ENCODE data around the gene CGRRF1. TPM values are rescaled to one million over a fixed set of nuclear protein-coding genes. Genes with fewer than 3 reads are reported as not detected.

Gene CGRRF1, protein sequence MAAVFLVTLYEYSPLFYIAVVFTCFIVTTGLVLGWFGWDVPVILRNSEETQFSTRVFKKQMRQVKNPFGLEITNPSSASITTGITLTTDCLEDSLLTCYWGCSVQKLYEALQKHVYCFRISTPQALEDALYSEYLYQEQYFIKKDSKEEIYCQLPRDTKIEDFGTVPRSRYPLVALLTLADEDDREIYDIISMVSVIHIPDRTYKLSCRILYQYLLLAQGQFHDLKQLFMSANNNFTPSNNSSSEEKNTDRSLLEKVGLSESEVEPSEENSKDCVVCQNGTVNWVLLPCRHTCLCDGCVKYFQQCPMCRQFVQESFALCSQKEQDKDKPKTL
- 13.6 TPM for polyA plus RNA-seq (2013, experiment 1 of 2)
- 14.4 TPM for polyA plus RNA-seq (2013, experiment 2 of 2)

DNA sequence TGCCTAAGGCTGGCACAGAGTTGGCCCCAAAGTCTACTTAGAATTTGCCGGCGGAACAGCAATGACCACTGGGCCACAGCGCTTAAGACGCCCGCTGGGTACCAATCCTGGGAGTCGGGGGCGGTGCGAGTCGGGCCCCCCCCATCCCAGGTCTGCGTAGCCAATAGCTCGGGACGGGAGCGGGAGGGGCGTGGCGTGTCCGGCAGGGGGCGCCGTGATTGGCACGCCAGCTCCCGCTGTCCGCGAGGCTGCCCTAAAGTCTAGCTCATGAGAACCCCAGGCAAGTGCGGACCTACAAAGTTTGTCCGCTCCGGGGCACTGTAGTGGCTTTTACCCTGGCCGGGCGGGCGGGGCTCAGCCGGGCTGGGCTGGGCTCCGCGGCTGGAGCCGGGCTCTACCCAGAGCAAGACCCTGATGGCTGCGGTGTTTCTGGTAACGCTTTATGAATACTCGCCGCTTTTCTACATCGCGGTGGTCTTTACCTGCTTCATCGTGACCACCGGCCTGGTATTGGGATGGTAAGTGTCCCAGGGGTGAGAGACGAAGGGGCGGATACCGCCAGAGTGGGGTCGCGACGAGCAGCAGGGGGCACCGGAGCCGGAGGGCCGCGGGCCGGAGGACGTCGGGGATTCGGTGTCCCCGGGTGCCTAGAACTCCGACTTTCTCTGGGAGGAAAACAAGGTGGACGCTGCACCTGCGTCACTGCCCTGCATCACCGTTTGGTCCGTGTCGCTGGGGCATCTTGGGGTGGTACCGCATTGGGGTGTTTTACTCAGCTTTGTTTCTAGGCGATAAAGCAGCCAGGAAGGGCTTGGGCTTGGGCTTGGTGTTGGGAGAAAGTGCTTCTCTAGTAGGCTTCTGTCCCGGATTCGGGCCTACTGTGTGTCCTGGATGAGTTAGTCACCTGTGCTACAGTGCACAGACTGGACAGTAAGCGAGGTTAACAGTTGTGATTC, at the start of gene CGRRF1:
Gene CGRRF1, plus strand, starts transcription at position 361 of the 956 bp plus-strand sequence. Its CDS starts 54 bp downstream, at position 415.
- Histone ChIP-seq H3K23ac (ENCODE audit: low read length in 2 of 2) (no peak within 1 kb of the TSS), H2BK12ac (ENCODE audit: low read length in 2 of 2) (no peak within 1 kb of the TSS), H4K91ac (ENCODE audit: low read length) (no peak within 1 kb of the TSS), H3K4me2 (ENCODE audit: low read length, poor library complexity, severe bottlenecking) (peak within 1 kb of the TSS; percentile 82), H3K27ac (ENCODE audit: low read length, poor library complexity, severe bottlenecking) (peak within 1 kb of the TSS; percentile 39), H3K36me3 (ENCODE audit: control insufficient read depth in 1 of 2, insufficient read depth in 2 of 2, low read depth in 1 of 2, low read length in 2 of 2) (peaks cover 0 to 21% of the 10 kb centered on the region in 2 experiments), H3K9me3 (ENCODE audit: control insufficient read depth, low read length) (no peaks in the 10 kb centered on the region), H3K27me3 (ENCODE audit: control insufficient read depth in 1 of 2, insufficient read depth in 1 of 2, low read length in 2 of 2) (no peaks in the 10 kb centered on the region), H2BK5ac (ENCODE audit: low read depth, low read length, poor library complexity, severe bottlenecking) (no peak within 1 kb of the TSS), H3K79me1 (replicated peaks; ENCODE audit: low read length, poor library complexity, severe bottlenecking) (peaks cover 12% of the 10 kb centered on the region), H3K4me3 (ENCODE audit: insufficient read depth in 1 of 2, low read depth in 1 of 2, low read length in 2 of 2) (peak within 1 kb of the TSS; percentile 82 to 95), H2BK120ac (ENCODE audit: low read depth, low read length) (no peak within 1 kb of the TSS), H2BK15ac (ENCODE audit: low read depth, poor library complexity, severe bottlenecking) (no peak within 1 kb of the TSS), H3K9ac (ENCODE audit: low read length) (peak within 1 kb of the TSS; percentile 96), H2AK5ac (ENCODE audit: low read length, severe bottlenecking) (no peak within 1 kb of the TSS), H4K8ac (ENCODE audit: low read length) (peak within 1 kb of the TSS; percentile 67), H2AFZ (ENCODE audit: low read depth, low read length) (peak within 1 kb of the TSS; percentile 60), H3K18ac (ENCODE audit: low read depth in 1 of 2, low read length in 2 of 2) (peak within 1 kb of the TSS; percentile 9 to 63), H3K14ac (ENCODE audit: low read length in 2 of 2) (peak within 1 kb of the TSS in 1 of 2 experiments; percentile 86), H3K4me1 (ENCODE audit: control insufficient read depth, insufficient read depth, low read depth, low read length) (no peaks in the 10 kb centered on the region), H3K4ac (ENCODE audit: low read depth in 1 of 2, low read length in 2 of 2) (peak within 1 kb of the TSS in 1 of 2 experiments; percentile 9)
- under 1% methylated on average over 66 of the region's 66 CpGs for WGBS
- peak; percentile 99 for DNase-seq

DNA sequence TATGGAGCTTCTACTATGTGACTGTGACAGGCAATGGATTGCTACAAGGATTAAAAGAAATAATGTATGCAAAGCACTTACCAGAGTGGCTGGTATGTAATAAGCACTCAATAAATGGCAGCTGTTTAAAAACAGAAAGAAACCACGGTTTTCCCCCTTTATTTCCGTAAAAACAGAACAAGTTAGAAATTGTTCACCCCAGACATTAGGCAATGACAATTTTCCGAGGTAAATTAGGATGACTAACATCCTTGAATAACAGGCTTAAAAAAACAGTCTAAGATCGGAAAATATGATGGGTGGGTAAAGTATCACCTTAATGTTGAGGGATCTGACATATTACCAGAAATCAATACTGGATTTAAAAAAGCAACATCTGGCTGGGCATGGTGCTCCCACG, 47.7 kb upstream of the CGRRF1 start:
- Histone ChIP-seq H3K14ac (ENCODE audit: low read length in 2 of 2) (no peak overlapping the region), H3K4me3 (ENCODE audit: insufficient read depth in 1 of 2, low read depth in 1 of 2, low read length in 2 of 2) (no peak overlapping the region), H3K23ac (ENCODE audit: low read length in 2 of 2) (no peak overlapping the region), H3K4me1 (ENCODE audit: control insufficient read depth, insufficient read depth, low read depth, low read length) (peaks cover 2% of the 10 kb centered on the region), H3K79me1 (replicated peaks; ENCODE audit: low read length, poor library complexity, severe bottlenecking) (no peaks in the 10 kb centered on the region), H3K27ac (ENCODE audit: low read length, poor library complexity, severe bottlenecking) (no peak overlapping the region), H3K9me3 (ENCODE audit: control insufficient read depth, low read length) (peaks cover 4% of the 10 kb centered on the region), H4K91ac (ENCODE audit: low read length) (no peak overlapping the region), H2AK5ac (ENCODE audit: low read length, severe bottlenecking) (no peak overlapping the region), H2BK5ac (ENCODE audit: low read depth, low read length, poor library complexity, severe bottlenecking) (no peak overlapping the region), H2AFZ (ENCODE audit: low read depth, low read length) (no peak overlapping the region), H3K36me3 (ENCODE audit: control insufficient read depth in 1 of 2, insufficient read depth in 2 of 2, low read depth in 1 of 2, low read length in 2 of 2) (no peaks in the 10 kb centered on the region), H2BK15ac (ENCODE audit: low read depth, poor library complexity, severe bottlenecking) (no peak overlapping the region), H2BK120ac (ENCODE audit: low read depth, low read length) (no peak overlapping the region), H3K9ac (ENCODE audit: low read length) (no peak overlapping the region), H2BK12ac (ENCODE audit: low read length in 2 of 2) (no peak overlapping the region), H3K4me2 (ENCODE audit: low read length, poor library complexity, severe bottlenecking) (no peak overlapping the region), H3K4ac (ENCODE audit: low read depth in 1 of 2, low read length in 2 of 2) (no peak overlapping the region), H3K27me3 (ENCODE audit: control insufficient read depth in 1 of 2, insufficient read depth in 1 of 2, low read length in 2 of 2) (no peaks in the 10 kb centered on the region), H4K8ac (ENCODE audit: low read length) (no peak overlapping the region), H3K18ac (ENCODE audit: low read depth in 1 of 2, low read length in 2 of 2) (no peak overlapping the region)
- WGBS = 67% methylated on average over 4 of the region's 5 CpGs
- DNase-seq = no peak

DNA sequence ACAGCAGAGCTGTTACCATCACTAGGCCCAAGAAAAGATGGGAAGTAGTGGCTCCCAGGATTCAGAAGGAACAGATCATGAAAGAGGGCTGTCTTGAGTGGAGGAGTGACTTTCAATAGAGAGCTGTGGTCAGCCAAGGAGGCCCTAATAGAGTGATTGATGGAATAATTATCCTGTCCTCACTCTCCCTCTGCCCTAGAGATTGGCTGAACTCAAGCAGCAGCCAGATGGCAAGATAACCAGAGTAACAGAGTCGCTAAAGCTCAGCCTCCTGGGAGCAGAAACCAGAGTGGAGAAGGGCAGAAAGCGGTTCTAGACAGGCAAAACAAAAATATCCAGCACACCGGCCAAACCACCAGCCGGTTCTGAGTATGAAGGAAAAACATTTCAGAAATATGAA, 44.1 kb upstream of the CGRRF1 start:
- no peak overlapping the region for H4K91ac ChIP-seq (ENCODE audit: low read length)
- H2BK5ac ChIP-seq (ENCODE audit: low read depth, low read length, poor library complexity, severe bottlenecking) = no peak overlapping the region
- no peak overlapping the region for H2BK12ac ChIP-seq (ENCODE audit: low read length in 2 of 2)
- no peaks in the 10 kb centered on the region for H3K79me1 ChIP-seq (replicated peaks; ENCODE audit: low read length, poor library complexity, severe bottlenecking)
- no peak overlapping the region for H3K4me3 ChIP-seq (ENCODE audit: insufficient read depth in 1 of 2, low read depth in 1 of 2, low read length in 2 of 2)
- peaks cover 3 to 4% of the 10 kb centered on the region in 2 experiments for H3K36me3 ChIP-seq (ENCODE audit: control insufficient read depth in 1 of 2, insufficient read depth in 2 of 2, low read depth in 1 of 2, low read length in 2 of 2)
- no peak overlapping the region for H2AK5ac ChIP-seq (ENCODE audit: low read length, severe bottlenecking)
- no peak overlapping the region for H2BK120ac ChIP-seq (ENCODE audit: low read depth, low read length)
- no peak overlapping the region for H3K27ac ChIP-seq (ENCODE audit: low read length, poor library complexity, severe bottlenecking)
- no peaks in the 10 kb centered on the region for H3K27me3 ChIP-seq (ENCODE audit: control insufficient read depth in 1 of 2, insufficient read depth in 1 of 2, low read length in 2 of 2)
- no peak overlapping the region for H2BK15ac ChIP-seq (ENCODE audit: low read depth, poor library complexity, severe bottlenecking)
- H3K14ac ChIP-seq (ENCODE audit: low read length in 2 of 2) = no peak overlapping the region
- DNase-seq = peak; percentile 16
- H3K9me3 ChIP-seq (ENCODE audit: control insufficient read depth, low read length) = peaks cover 18% of the 10 kb centered on the region
- H3K4me2 ChIP-seq (ENCODE audit: low read length, poor library complexity, severe bottlenecking) = no peak overlapping the region
- no peak overlapping the region for H3K23ac ChIP-seq (ENCODE audit: low read length in 2 of 2)
- H3K4ac ChIP-seq (ENCODE audit: low read depth in 1 of 2, low read length in 2 of 2) = no peak overlapping the region
- no peak overlapping the region for H3K18ac ChIP-seq (ENCODE audit: low read depth in 1 of 2, low read length in 2 of 2)
- peaks cover 2% of the 10 kb centered on the region for H3K4me1 ChIP-seq (ENCODE audit: control insufficient read depth, insufficient read depth, low read depth, low read length)
- H4K8ac ChIP-seq (ENCODE audit: low read length) = no peak overlapping the region
- no peak overlapping the region for H2AFZ ChIP-seq (ENCODE audit: low read depth, low read length)
- WGBS = 11% methylated on average over 1 of the region's 4 CpGs
- no peak overlapping the region for H3K9ac ChIP-seq (ENCODE audit: low read length)

DNA sequence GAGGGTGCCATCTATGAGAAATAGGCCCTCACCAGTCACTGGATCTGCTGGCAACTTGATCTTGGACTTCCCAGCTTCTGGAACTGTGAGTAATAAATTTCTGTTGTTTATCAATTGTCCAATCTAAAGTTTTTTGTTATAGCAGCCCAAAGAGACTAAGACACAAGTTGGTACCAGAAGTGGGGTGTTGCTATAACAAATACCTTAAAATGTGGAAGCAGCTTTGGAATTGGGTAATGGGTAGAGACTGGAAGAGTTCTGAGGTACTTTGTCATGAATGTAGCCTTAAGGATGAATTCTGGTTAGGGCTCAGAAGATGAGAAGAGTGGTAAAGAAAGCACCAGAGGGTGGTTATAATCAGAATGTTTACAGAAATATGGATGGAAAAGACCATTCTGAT, 42.4 kb upstream of the CGRRF1 start:
- Histone ChIP-seq H3K27ac (ENCODE audit: low read length, poor library complexity, severe bottlenecking) (no peak overlapping the region), H3K79me1 (replicated peaks; ENCODE audit: low read length, poor library complexity, severe bottlenecking) (no peaks in the 10 kb centered on the region), H2AFZ (ENCODE audit: low read depth, low read length) (no peak overlapping the region), H3K4me1 (ENCODE audit: control insufficient read depth, insufficient read depth, low read depth, low read length) (peaks cover 2% of the 10 kb centered on the region), H3K23ac (ENCODE audit: low read length in 2 of 2) (no peak overlapping the region), H3K9ac (ENCODE audit: low read length) (no peak overlapping the region), H4K91ac (ENCODE audit: low read length) (no peak overlapping the region), H2BK5ac (ENCODE audit: low read depth, low read length, poor library complexity, severe bottlenecking) (no peak overlapping the region), H3K9me3 (ENCODE audit: control insufficient read depth, low read length) (peaks cover 18% of the 10 kb centered on the region), H3K4me3 (ENCODE audit: insufficient read depth in 1 of 2, low read depth in 1 of 2, low read length in 2 of 2) (peak overlapping the region in 1 of 2 experiments; percentile 25), H2BK15ac (ENCODE audit: low read depth, poor library complexity, severe bottlenecking) (no peak overlapping the region), H3K27me3 (ENCODE audit: control insufficient read depth in 1 of 2, insufficient read depth in 1 of 2, low read length in 2 of 2) (no peaks in the 10 kb centered on the region), H3K4ac (ENCODE audit: low read depth in 1 of 2, low read length in 2 of 2) (no peak overlapping the region), H2BK120ac (ENCODE audit: low read depth, low read length) (no peak overlapping the region), H3K14ac (ENCODE audit: low read length in 2 of 2) (no peak overlapping the region), H3K4me2 (ENCODE audit: low read length, poor library complexity, severe bottlenecking) (no peak overlapping the region), H3K18ac (ENCODE audit: low read depth in 1 of 2, low read length in 2 of 2) (no peak overlapping the region), H3K36me3 (ENCODE audit: control insufficient read depth in 1 of 2, insufficient read depth in 2 of 2, low read depth in 1 of 2, low read length in 2 of 2) (peaks cover 11 to 16% of the 10 kb centered on the region in 2 experiments), H2BK12ac (ENCODE audit: low read length in 2 of 2) (no peak overlapping the region), H2AK5ac (ENCODE audit: low read length, severe bottlenecking) (no peak overlapping the region), H4K8ac (ENCODE audit: low read length) (no peak overlapping the region)
- DNase-seq = no peak
